AML-193 (cell line): ENCODE data around the gene ADAMTS16.

Source experiments
- DNase-seq, 2 experiments: peaks; one replicate each; lab custom pipeline; 2025; lab: John Stamatoyannopoulos, UW

ADAMTS16 gene

GRCh38 chr5:5289537-5289936 lies 149.4 kb downstream of the ADAMTS16 start:
- no peak for DNase-seq

GRCh38 chr5:5290674-5291334 lies 150.7 kb downstream of the ADAMTS16 start:
- no peak for DNase-seq

DNA sequence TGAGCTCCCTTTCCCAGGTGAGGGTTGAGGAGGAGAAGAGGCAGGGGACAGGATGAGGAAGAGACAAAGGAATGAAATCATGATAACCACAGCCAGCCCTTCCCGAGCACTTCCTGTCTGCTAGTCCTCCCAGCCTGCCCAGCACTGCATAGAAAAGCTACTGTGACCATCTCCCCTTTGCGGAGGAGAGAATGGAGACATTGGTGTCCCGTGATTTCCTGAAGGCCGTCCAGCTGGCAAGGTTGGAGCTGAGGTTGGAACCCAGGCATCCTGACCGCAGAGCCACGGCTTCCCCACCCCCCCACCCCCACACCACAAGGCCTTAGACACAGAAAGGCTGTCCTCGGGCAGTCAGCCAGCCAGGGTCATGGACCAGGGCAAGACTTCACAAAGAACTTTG lies 151.2 kb downstream of the ADAMTS16 start:
- DNase-seq, result no peak

DNA sequence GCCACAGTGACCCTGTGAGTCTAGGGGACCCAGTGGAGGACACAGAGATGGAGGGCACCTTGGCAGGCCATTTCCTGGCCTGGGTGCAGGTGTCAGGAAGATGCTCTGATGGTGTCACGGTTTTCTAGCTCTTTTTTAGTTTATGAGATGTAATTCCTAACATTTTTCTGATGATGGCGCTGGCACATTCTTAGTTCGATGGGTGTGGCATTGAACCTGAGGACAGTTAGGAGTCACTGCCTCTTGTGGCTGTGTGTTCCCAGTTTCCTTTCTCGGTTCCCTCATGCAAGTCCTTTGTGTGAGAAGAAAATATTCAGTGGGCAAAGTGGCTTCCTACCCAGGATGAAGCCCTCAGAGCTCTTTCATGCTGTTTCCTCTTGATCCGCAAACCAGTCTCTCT lies 152.9 kb downstream of the ADAMTS16 start:
- no peak for DNase-seq

- no peak for DNase-seq
Measured at GRCh38 chr5:5294429-5294828, 154.3 kb downstream of the ADAMTS16 start.

DNA sequence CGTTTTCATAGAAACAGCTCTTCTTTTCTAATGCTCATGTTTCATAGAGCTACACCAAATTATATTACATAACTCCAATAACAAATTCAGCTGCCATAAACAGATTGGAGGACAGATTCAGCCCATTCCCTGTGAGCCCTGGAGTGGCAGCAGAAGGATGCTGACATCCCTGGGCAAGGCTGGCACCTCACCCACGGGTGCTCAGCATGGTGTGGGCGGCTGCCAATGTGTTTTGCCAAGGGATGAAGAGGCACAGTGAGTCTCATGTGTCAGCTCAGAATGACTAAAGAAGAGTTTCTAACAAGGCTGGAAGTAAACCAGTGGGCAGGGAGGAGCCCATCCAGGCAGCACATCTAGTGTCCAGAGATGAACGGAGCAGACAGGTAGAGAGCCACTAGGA lies 155.2 kb downstream of the ADAMTS16 start:
- no peak for DNase-seq

GRCh38 chr5:5296051-5296450 lies 155.9 kb downstream of the ADAMTS16 start:
- DNase-seq, result no peak

- no peak for DNase-seq
Measured at GRCh38 chr5:5297432-5298067, 157.4 kb downstream of the ADAMTS16 start.

DNA sequence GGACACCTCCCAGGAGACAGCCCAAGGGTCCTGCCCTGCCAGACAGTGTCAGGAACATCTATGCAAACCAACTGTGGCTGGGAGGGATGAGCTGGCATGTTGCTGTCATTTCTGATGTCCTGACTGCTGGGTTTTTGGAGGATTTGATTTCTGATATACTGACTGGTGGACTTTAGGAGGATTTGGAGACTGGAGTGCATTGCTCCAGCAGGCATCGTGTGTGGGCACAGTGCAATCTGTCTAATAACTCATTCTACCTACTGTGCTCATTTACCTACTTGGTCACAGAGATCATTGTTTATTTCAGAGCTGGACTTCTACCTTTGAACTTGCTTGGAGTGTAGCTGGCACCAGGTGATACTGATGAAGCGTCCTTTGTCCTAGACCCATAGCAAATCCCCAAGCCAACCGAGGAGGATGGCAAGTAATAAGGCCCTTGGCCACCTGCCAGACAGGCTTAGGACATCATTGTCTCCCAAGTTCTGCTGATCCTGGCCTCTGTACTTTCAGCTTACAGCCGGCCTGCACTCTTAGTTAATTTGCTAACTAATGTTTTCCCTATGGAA lies 158.0 kb downstream of the ADAMTS16 start:
- DNase-seq, result no peak

GRCh38 chr5:5298841-5299541 lies 158.9 kb downstream of the ADAMTS16 start:
- DNase-seq, result no peak

DNA sequence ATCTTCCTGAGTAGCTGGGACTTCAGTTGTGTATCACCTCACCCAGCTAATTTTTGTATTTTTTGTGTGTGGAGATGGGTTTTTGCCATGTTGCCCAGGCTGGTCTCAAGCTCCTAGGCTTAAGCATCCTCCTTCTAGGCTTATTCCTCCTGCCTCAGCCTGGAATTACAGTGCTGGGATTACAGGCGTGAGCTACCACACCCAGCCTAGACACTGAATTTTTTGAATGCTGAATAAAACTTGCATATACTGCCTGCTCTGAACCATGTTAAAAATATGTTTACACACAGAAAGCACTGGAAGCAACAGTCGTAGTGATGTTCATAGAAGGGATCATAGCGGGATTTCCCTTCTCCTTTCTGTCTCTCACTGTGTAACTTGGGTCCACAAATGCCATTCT lies 161.0 kb downstream of the ADAMTS16 start:
- no peak for DNase-seq

GRCh38 chr5:5302201-5302600 lies 162.1 kb downstream of the ADAMTS16 start:
- DNase-seq, result no peak

- DNase-seq, result no peak
Measured at GRCh38 chr5:5303242-5303641, 163.1 kb downstream of the ADAMTS16 start.

DNA sequence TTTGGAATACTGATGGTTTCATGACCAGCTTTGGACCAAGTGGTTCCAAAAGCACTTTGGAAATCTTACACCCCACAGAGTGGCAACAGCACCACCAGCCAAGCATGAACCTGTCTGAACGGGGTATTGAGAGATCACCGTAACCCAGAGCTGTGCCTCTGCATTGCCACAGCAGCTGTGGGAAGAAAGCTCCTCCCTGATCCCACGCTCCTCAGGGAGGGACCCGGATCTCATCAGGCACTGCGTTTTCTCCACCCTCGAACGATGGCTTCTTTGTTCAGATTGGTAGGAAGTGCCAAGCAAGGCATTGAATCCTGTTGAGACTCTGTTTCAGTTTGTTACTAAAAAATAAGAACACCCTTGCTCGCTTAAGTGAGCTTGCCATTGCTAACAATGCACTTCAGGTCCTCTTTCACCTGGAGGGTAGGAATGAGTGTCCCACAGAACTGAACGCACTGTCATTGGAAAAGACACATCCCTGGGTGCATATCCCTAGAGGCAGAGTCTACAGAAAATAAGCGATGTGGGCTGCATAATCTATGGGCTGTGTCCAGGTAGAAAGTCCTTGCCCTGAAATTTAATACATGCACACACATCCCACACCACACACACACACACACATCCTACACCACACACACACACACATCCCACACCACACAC lies 164.4 kb downstream of the ADAMTS16 start:
- no peak for DNase-seq

- DNase-seq, result no peak
Measured at GRCh38 chr5:5306696-5307095, 166.6 kb downstream of the ADAMTS16 start.

GRCh38 chr5:5308319-5308718 lies 168.2 kb downstream of the ADAMTS16 start:
- no peak for DNase-seq

GRCh38 chr5:5309645-5310044 lies 169.5 kb downstream of the ADAMTS16 start:
- DNase-seq, result no peak

DNA sequence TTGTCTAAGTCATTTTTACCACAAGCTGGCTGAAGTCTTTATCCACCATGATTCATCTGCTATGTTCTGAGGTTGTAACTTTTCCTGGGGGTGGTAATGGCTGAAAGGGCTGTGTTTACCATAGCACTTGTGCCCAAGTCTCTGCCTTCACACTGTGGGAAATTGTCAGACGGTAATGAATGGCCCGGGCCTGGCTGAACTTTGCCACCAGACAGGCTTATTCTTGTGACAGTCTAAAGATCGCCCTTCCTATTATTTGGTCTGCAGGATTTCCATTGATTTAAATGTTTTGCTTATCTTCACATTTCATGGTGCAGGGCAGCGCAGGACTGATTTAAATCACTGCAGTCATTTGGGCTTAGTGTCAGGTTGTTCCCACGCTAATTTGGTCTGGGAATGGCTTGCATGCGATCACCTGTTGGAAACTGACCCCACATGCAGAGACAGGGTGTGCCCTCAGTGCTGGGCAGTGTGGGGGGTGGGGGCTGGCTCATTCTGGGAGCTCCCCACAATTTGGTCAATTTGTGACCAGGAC lies 173.0 kb downstream of the ADAMTS16 start:
- DNase-seq, result no peak

GRCh38 chr5:5314166-5314565 lies 174.0 kb downstream of the ADAMTS16 start:
- DNase-seq, result no peak

DNA sequence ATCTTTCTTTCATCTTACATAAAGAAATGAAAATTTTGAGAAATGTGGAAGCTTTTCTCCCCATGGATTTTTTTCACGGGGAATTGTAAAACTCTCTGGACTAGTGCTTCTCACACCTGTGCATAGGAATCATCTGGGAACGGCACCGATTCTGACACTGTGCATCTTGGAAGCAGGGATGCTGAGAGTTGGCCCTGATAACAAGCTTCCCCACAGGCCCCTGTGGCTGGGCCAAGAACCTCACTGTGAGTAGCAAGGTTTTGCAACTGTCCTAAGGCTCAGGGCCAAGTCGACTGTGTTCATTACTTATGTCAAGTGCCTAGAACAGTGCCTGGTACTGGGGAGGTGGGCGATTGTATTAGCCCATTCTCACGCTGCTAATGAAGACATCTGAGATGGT lies 174.5 kb downstream of the ADAMTS16 start:
- no peak for DNase-seq

DNA sequence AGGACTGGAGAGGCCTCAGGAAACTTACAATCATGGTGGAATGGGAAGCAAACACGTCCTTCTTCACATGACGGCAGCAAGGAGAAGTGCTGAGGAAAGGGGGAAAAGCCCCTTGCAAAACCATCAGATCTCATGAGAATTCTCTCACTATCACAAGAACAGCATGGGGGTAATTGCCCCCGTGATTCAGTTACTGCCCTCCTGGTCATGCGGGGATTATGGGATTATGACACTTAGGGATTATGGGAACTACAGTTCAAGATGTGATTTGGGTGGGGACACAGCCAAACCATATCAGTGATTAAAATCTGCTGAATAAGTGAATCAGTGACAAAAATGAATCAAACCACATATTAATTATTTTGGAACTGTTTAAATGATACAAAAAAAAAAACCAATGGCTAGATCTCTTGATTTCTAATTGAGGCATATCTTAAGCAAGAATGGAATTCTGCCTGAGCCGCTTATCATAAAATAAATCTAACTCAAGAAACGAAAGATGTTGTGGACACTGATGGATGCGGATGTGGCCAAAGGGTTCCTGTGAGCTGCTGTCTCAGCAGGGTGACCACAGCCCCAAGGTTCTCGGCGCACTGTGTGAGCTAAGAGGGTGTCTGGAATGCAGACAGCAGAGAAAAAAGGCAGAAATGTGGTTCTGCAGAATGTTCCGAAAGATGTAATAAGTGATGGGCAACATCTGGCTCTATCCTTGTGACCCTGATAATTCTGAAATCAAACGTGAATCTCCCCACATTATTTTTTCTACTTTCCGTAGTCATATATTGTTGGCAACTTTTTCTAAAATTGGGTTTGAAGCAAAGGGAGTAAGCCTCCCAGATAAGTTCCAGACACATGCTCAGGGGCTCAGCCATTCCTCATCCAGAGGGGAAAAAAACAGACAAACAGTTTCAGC lies 175.2 kb downstream of the ADAMTS16 start:
- no peak for DNase-seq
